Endothelial cell of umbilical vein (primary cell): Measurements from ENCODE around the gene SYCE1. TPM values are rescaled to one million over a fixed set of nuclear protein-coding genes. Genes with fewer than 3 reads are reported as not detected.

Source experiments
- BruUV-seq: library from RNA; stranded (reverse); fragments of 400-500 nt; replicated peaks from 2 replicates; lab custom pipeline; 2021; lab: Mats Ljungman, UMichigan
- CTCF ChIA-PET: fragments of 300-600, 350-600 bp; sonication (Branson Sonifier 250); formaldehyde crosslinking; loops from one replicate; lab custom pipeline; 2021; ENCODE audit warnings: antibody characterized with exemption, inconsistent platforms; lab: Charles Lee
- POLR2A ChIA-PET: fragments of 300-600, 350-600 bp; sonication (Branson Sonifier 250); formaldehyde crosslinking; loops from one replicate; lab custom pipeline; 2021; ENCODE audit warnings: antibody characterized with exemption, inconsistent platforms; lab: Charles Lee
- DNase-seq: peaks from one replicate; pipeline ENCODE4 v3.0.0-alpha.2; 2011; ENCODE audit warnings: low read depth, low spot score
- FAIRE-seq: peaks from 2 replicates; lab custom pipeline; 2011; peaks lifted over from hg19 to GRCh38; lab: Jason Lieb, UNC
- H2AFZ ChIP-seq: 2 replicates; pipeline ENCODE4 v1.6.0; 2012; ENCODE audit warnings: low read depth, low read length, control low read depth, inconsistent platforms
- H3K27ac ChIP-seq: 2 replicates; pipeline ENCODE4 v1.5.1; 2011; ENCODE audit warnings: low read depth, mild to moderate bottlenecking, control low read depth, low read length, moderate library complexity; ENCODE audit not compliant: insufficient read depth
- H3K27me3 ChIP-seq, 2 experiments: 2 replicates each; pipeline versions ENCODE4 v1.6.0 to v1.6.1; 2011; ENCODE audit warnings: low read length in 2 of 2, mixed read lengths in 1 of 2; ENCODE audit not compliant: control insufficient read depth in 2 of 2, insufficient read depth in 2 of 2
- H3K36me3 ChIP-seq, 2 experiments: 2 replicates in 1 of 2; 3 replicates in 1 of 2; pipeline ENCODE4 v1.5.1; 2011; ENCODE audit warnings: low read length in 2 of 2, mild to moderate bottlenecking in 1 of 2, moderate library complexity in 1 of 2; ENCODE audit not compliant: control insufficient read depth in 2 of 2, insufficient read depth in 2 of 2; ENCODE audit errors: extremely low read depth in 1 of 2
- H3K4me1 ChIP-seq: 3 replicates; pipeline ENCODE4 v1.5.1; 2011; ENCODE audit warnings: mild to moderate bottlenecking, low read length; ENCODE audit not compliant: control insufficient read depth, insufficient read depth; ENCODE audit errors: extremely low read depth
- H3K4me2 ChIP-seq: 2 replicates; pipeline ENCODE4 v1.6.1; 2011; ENCODE audit warnings: low read length, control low read depth, mixed read lengths; ENCODE audit not compliant: insufficient read depth
- H3K4me3 ChIP-seq, 3 experiments: fragments of 200-600 bp in 1 of 3; sonication (generic), shearing (Covaris generic) in 1 of 3; replicated peaks in 1 of 3; 2 replicates each; pipeline ENCODE4 v1.5.1; 2011 to 2016; ENCODE audit warnings: control low read depth in 3 of 3, low read length in 3 of 3, mild to moderate bottlenecking in 2 of 3, inconsistent platforms in 1 of 3, low read depth in 1 of 3, moderate library complexity in 1 of 3; ENCODE audit not compliant: insufficient read depth in 1 of 3
- H3K79me2 ChIP-seq: 2 replicates; pipeline ENCODE4 v1.6.0; 2012; ENCODE audit warnings: low read length, inconsistent platforms; ENCODE audit not compliant: control insufficient read depth, insufficient read depth
- H3K9ac ChIP-seq: replicated peaks from 2 replicates; pipeline ENCODE3; 2011; ENCODE audit warnings: low read length, control low read depth; ENCODE audit not compliant: insufficient read depth; ENCODE audit errors: extremely low read depth
- H3K9me1 ChIP-seq: replicated peaks from 3 replicates; pipeline ENCODE4 v1.6.0; 2011; ENCODE audit warnings: mild to moderate bottlenecking, low read length; ENCODE audit not compliant: control insufficient read depth, insufficient read depth; ENCODE audit errors: extremely low read depth
- H3K9me3 ChIP-seq: replicated peaks from 2 replicates; pipeline ENCODE4 v1.5.1; 2012; ENCODE audit warnings: low read length, inconsistent platforms; ENCODE audit not compliant: control insufficient read depth, insufficient read depth
- H4K20me1 ChIP-seq: replicated peaks from 2 replicates; pipeline ENCODE3; 2011; ENCODE audit warnings: mild to moderate bottlenecking, low read length; ENCODE audit not compliant: control insufficient read depth, insufficient read depth; ENCODE audit errors: extremely low read depth
- FOS ChIP-seq: IDR thresholded peaks from 2 replicates; pipeline ENCODE4 v1.6.1; 2011; ENCODE audit warnings: mild to moderate bottlenecking, low read length, moderate library complexity, borderline replicate concordance; ENCODE audit not compliant: insufficient read depth
- GATA2 ChIP-seq: IDR thresholded peaks from 2 replicates; pipeline ENCODE4 v1.7.0; 2011; ENCODE audit warnings: low read depth, mild to moderate bottlenecking, moderate library complexity, mixed read lengths, low read length; ENCODE audit not compliant: insufficient read length, insufficient read depth
- JUN ChIP-seq: IDR thresholded peaks from 2 replicates; pipeline ENCODE4 v1.6.1; 2011; ENCODE audit warnings: borderline replicate concordance, low read depth; ENCODE audit not compliant: insufficient read length, insufficient read depth
- MYC ChIP-seq: IDR thresholded peaks from one replicate; pipeline ENCODE4 v1.6.1; 2011; ENCODE audit warnings: mild to moderate bottlenecking, low read depth, low read length
- POLR2A ChIP-seq: IDR thresholded peaks from 2 replicates; pipeline ENCODE4 v1.6.1; 2012; ENCODE audit warnings: low read depth, mild to moderate bottlenecking, control low read depth, low read length
- POLR2AphosphoS5 ChIP-seq: IDR thresholded peaks from 2 replicates; pipeline ENCODE4 v1.6.1; 2012; ENCODE audit warnings: low read depth, mild to moderate bottlenecking, control low read depth, low read length, moderate library complexity; ENCODE audit not compliant: insufficient read depth
- dilution Hi-C: fragments of 300-500 bp; cut with MboI; formaldehyde crosslinking; loops from one replicate; pipeline ENCODE4 v1.15.0; 2019; ENCODE audit warnings: low sequenced_read_pairs; ENCODE audit not compliant: extremely low pct_ligation_motif_present
- intact Hi-C: fragments of 100-400 bp; cut with micrococcal nuclease; formaldehyde crosslinking; loops from one replicate; pipeline ENCODE4 v1.10.0; 2022
- polyA plus RNA-seq, 4 experiments: library from polyadenylated mRNA; depleted of rRNA in 3 of 4; stranded (reverse) in 3 of 4; unstranded in 1 of 4; fragments of >200 nt; gene quantifications; 2 replicates each; pipeline versions ENCODE4 v1.2.1 to v1.2.3, GENCODE V29; 2011 to 2012; ENCODE audit warnings: missing spikeins in 1 of 4
- total RNA-seq: library from RNA; stranded (reverse); gene quantifications from 2 replicates; pipeline ENCODE4 v1.2.3, GENCODE V29; 2021
- TF ChIP-seq, protein P1 (sequence below): IDR thresholded peaks from 2 replicates; pipeline ENCODE4 v1.6.1; 2011; ENCODE audit not compliant: insufficient read depth, insufficient read length
- TF ChIP-seq, protein P2 (sequence below), 2 donors: IDR thresholded peaks; 1 replicate in 1 of 2; 2 replicates in 1 of 2; pipeline ENCODE4 v1.5.1; 2011; ENCODE audit warnings: low read length in 2 of 2, mild to moderate bottlenecking in 2 of 2, moderate library complexity in 2 of 2, control low read depth in 1 of 2, inconsistent platforms in 1 of 2, low read depth in 1 of 2; ENCODE audit not compliant: insufficient read depth in 1 of 2; ENCODE audit errors: extremely low read depth in 1 of 2

Gene SYCE1
- total and polyA plus RNA-seq, 2 donors (not counting 3 experiments of a cell fraction or from before 2014, with no cell fraction given): not detected

DNA sequence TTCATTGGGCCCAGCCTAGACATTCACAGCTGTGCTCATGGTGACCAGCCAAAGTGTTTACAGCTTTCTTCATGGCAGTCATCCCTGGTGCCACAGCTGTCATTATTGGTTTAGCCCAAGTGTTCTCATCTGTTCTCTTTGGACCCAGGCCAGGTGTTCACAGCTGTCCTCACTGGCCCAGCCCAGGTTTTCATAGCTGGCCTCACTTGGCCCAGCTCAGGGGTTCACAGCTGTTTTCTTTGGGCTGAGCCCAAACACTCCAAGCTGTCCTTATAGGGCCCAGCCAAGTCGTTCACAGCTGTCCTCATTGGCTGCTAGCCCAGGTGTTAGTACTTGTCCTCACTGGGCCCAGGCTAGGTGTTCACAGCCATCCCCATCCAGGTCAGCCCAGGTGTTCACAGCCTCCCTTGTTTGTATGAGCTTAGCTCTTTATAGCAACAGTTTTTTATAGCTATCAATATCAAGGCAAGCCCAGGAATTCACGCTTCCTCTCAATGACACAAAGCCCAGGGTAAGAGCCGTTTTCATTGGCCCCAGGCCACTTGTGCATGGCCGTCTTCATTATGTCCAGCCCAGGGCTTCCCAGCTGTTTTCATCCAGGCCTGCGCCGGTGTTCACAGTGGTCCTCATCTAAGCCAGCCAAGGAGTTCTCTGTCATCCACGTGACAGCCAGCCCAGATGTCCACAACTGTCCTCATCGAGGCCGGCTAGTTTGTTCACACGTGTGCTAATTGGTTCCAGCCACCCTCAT lies 49.6 kb upstream of the SYCE1 start:
- Histone ChIP-seq H2AFZ (no peak overlapping the region), H3K9me1 (no peaks in the 10 kb centered on the region), H3K4me1 (no peaks in the 10 kb centered on the region), H3K79me2 (no peaks in the 10 kb centered on the region), H3K4me2 (no peak overlapping the region), H3K27ac (no peak overlapping the region), H3K9ac (no peak overlapping the region), H3K9me3 (no peaks in the 10 kb centered on the region), H3K36me3 (no peaks in the 10 kb centered on the region), H3K27me3 (no peaks in the 10 kb centered on the region), H4K20me1 (no peaks in the 10 kb centered on the region), H3K4me3 (no peak overlapping the region)
- TF ChIP-seq POLR2AphosphoS5 (no peak), MYC (no peak), GATA2 (no peak), JUN (no peak), FOS (no peak), POLR2A (no peak)
- TF ChIP-seq, protein P1, sequence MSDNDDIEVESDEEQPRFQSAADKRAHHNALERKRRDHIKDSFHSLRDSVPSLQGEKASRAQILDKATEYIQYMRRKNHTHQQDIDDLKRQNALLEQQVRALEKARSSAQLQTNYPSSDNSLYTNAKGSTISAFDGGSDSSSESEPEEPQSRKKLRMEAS: no peak
- TF ChIP-seq, protein P2, sequence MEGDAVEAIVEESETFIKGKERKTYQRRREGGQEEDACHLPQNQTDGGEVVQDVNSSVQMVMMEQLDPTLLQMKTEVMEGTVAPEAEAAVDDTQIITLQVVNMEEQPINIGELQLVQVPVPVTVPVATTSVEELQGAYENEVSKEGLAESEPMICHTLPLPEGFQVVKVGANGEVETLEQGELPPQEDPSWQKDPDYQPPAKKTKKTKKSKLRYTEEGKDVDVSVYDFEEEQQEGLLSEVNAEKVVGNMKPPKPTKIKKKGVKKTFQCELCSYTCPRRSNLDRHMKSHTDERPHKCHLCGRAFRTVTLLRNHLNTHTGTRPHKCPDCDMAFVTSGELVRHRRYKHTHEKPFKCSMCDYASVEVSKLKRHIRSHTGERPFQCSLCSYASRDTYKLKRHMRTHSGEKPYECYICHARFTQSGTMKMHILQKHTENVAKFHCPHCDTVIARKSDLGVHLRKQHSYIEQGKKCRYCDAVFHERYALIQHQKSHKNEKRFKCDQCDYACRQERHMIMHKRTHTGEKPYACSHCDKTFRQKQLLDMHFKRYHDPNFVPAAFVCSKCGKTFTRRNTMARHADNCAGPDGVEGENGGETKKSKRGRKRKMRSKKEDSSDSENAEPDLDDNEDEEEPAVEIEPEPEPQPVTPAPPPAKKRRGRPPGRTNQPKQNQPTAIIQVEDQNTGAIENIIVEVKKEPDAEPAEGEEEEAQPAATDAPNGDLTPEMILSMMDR (IDR thresholded peaks at IDR 0.05; ENCODE audit: extremely low read depth in 1 of 2, insufficient read depth in 1 of 2, low read depth in 1 of 2, low read length in 2 of 2): no peak
- FAIRE-seq (no peak), DNase-seq (no peak)
- intact Hi-C loops: no loop called here
- CTCF ChIA-PET: no interaction called here
- dilution Hi-C loops: no loop called here
- BruUV-seq: no TSS peak
- POLR2A ChIA-PET: no interaction called here
